BJ (cell line): ENCODE measurements around the gene CABP4. TPM values are rescaled to one million over a fixed set of nuclear protein-coding genes. Genes with fewer than 3 reads are reported as not detected.
"Not testable (repeated sequence)": the region's sequence is repeated elsewhere in the genome, so short reads cannot be mapped to it uniquely, and the experiment has no call there.

Experiments used
- CTCF ChIA-PET: fragments of 350-600 bp; formaldehyde crosslinking; extraction: SDS; loops from one replicate; lab custom pipeline; 2021; ENCODE audit warnings: antibody characterized with exemption, inconsistent platforms; lab: Yijun Ruan, JAX
- POLR2A ChIA-PET: fragments of 300-600 bp; sonication (Branson Sonifier 250); formaldehyde crosslinking; extraction: SDS; loops from one replicate; lab custom pipeline; 2021; ENCODE audit warnings: antibody characterized with exemption; lab: Charles Lee
- DNase-seq: peaks from one replicate; pipeline ENCODE4 v3.0.0-alpha.2; 2011; ENCODE audit warnings: low read depth
- H3K27me3 ChIP-seq: 2 replicates; pipeline ENCODE4 v1.6.0; 2011; ENCODE audit warnings: low read length; ENCODE audit not compliant: control insufficient read depth, insufficient read depth
- H3K36me3 ChIP-seq: 2 replicates; pipeline ENCODE4 v1.5.1; 2011; ENCODE audit warnings: low read length; ENCODE audit not compliant: control insufficient read depth, insufficient read depth
- H3K4me3 ChIP-seq: 2 replicates; pipeline ENCODE4 v1.5.1; 2011; ENCODE audit warnings: low read depth, mild to moderate bottlenecking, control low read depth, low read length
- polyA plus RNA-seq: library from polyadenylated mRNA; depleted of rRNA; stranded (reverse); fragments of >200 nt; gene quantifications from 2 replicates; pipeline ENCODE4 v1.2.3, GENCODE V29; 2011
- TF ChIP-seq, protein P1 (sequence below): IDR thresholded peaks from 2 replicates; pipeline ENCODE4 v1.5.1; 2011; ENCODE audit warnings: low read depth, mild to moderate bottlenecking, control low read depth, inconsistent platforms, low read length, moderate library complexity; ENCODE audit not compliant: insufficient read depth

The CABP4 gene
- polyA plus RNA-seq, 1 experiment: not detected

DNA sequence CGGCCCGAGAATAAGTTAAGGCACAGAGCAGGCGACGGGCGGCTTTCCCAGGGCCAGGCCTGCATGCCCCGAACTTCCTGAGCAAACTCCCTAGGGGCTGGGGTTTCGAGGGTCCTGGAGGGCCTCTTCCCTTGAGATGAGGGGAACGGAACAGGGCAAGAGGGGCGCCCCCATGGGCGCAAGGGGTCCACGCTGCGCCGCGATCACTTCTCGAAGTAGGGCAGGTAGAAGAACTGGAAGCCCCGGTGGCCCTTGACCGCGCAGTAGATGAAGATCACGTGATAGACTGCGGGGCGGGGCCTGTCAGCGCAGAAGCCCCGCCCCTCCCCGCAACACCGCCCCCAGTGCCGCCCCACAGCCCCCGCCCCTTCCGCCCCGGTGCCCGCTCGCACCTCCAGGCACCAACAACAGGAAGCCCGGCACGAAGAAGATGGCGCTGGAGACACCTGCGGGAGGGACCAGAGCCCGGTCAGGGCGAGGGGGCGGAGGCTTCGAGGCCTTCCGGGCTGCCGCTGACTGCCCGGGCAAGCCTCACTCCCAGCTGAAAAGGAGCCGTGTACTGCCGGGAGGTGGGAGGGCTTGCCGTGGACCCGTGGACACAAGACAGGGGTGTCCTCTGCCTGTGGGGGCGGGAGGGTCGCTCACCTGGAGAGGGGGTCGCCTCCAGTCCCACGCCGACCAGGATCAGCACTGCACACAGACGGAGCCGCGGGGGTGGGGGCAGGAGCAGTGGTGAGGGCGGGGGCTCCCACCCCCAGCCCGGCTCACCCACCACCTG, 9.4 kb downstream of the CABP4 start:
- TF ChIP-seq, protein P1, sequence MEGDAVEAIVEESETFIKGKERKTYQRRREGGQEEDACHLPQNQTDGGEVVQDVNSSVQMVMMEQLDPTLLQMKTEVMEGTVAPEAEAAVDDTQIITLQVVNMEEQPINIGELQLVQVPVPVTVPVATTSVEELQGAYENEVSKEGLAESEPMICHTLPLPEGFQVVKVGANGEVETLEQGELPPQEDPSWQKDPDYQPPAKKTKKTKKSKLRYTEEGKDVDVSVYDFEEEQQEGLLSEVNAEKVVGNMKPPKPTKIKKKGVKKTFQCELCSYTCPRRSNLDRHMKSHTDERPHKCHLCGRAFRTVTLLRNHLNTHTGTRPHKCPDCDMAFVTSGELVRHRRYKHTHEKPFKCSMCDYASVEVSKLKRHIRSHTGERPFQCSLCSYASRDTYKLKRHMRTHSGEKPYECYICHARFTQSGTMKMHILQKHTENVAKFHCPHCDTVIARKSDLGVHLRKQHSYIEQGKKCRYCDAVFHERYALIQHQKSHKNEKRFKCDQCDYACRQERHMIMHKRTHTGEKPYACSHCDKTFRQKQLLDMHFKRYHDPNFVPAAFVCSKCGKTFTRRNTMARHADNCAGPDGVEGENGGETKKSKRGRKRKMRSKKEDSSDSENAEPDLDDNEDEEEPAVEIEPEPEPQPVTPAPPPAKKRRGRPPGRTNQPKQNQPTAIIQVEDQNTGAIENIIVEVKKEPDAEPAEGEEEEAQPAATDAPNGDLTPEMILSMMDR: no peak
- ChIA-PET POLR2A (no interaction called here), CTCF (no interaction called here)
- no peaks in the 10 kb centered on the region for H3K27me3 ChIP-seq
- H3K4me3 ChIP-seq: peak overlapping the region; percentile 71
- DNase-seq: no peak
- H3K36me3 ChIP-seq: no peaks in the 10 kb centered on the region; the same call in 1 of the 2 replicates

DNA sequence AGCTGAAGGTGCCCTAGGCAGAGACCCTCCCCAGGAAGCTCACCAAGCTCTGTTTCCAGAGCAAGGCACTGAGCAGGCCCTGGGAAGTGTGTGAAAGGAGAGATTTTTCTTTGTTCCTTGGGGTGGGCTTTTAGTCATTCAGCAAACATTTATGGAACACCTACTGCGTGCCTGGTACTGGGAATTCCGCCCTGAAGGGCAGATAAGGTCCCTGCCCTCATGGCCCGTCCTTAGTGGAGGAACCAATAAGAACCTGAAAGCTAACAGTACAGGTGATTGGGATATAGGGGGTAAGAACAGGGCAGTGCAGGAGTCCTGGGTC, 10.0 kb downstream of the CABP4 start:
- POLR2A ChIA-PET: no interaction called here
- TF ChIP-seq, protein P1: no peak
- Histone ChIP-seq H3K27me3 (no peaks in the 10 kb centered on the region), H3K36me3 (no peaks in the 10 kb centered on the region; the same call in 1 of the 2 replicates), H3K4me3 (peak overlapping the region; percentile 71)
- CTCF ChIA-PET: no interaction called here
- DNase-seq: no peak

DNA sequence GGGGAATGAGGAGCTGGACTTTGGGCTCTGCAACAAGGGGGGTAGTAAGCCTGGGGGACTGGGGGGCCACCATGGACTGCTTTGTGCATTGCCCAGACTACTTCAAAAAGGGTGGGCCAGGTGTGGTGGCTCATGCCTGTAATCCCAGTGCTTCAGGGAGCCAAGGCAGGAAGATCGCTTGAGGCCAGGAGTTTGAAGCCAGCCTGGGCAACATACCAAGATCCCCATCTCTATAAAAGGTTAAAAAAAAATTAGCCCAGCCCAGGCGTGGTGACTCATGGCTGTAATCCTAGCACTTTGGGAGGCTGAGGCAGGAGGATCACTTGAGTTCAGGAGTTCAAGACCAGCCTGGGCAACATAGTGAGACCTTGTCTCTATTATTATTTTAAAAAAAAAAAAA, 10.4 kb downstream of the CABP4 start:
- DNase-seq, POLR2A ChIA-PET, H3K4me3 ChIP-seq, H3K27me3 ChIP-seq, H3K36me3 ChIP-seq: not testable (repeated sequence)
- CTCF ChIA-PET: interaction anchor here (0.6 to 0.7 kb wide), 2 partner anchors 82 to 114 kb away, joined by 3 to 4 read pairs; no protein-coding TSS in a partner anchor

DNA sequence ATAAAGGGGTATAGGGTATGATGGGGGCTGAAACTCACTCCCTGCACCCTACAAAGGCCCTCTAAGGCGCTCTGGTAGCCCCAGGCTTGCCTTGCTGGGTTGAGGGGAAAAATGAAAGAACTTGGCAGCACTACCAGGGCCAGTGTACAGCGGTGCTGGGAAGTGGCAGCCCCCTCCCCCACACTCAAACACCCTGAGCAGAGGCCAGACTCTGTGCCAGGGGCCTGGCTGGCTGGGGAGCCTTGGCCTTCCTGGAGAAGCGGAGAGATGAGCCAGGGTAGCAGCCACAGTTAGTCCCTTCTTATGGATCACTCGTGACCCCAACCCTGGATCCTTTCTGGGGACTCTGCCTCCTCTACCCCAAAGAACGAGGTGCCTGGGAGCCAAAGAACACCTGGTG, 11.2 kb downstream of the CABP4 start:
- TF ChIP-seq, protein P1: no peak
- CTCF ChIA-PET: interaction anchor here (0.6 to 0.7 kb wide), 2 partner anchors 83 to 115 kb away, joined by 3 to 4 read pairs; no protein-coding TSS in a partner anchor
- Histone ChIP-seq H3K27me3 (no peaks in the 10 kb centered on the region), H3K4me3 (no peak overlapping the region), H3K36me3 (no peaks in the 10 kb centered on the region; the same call in 1 of the 2 replicates)
- POLR2A ChIA-PET: no interaction called here
- DNase-seq: no peak

DNA sequence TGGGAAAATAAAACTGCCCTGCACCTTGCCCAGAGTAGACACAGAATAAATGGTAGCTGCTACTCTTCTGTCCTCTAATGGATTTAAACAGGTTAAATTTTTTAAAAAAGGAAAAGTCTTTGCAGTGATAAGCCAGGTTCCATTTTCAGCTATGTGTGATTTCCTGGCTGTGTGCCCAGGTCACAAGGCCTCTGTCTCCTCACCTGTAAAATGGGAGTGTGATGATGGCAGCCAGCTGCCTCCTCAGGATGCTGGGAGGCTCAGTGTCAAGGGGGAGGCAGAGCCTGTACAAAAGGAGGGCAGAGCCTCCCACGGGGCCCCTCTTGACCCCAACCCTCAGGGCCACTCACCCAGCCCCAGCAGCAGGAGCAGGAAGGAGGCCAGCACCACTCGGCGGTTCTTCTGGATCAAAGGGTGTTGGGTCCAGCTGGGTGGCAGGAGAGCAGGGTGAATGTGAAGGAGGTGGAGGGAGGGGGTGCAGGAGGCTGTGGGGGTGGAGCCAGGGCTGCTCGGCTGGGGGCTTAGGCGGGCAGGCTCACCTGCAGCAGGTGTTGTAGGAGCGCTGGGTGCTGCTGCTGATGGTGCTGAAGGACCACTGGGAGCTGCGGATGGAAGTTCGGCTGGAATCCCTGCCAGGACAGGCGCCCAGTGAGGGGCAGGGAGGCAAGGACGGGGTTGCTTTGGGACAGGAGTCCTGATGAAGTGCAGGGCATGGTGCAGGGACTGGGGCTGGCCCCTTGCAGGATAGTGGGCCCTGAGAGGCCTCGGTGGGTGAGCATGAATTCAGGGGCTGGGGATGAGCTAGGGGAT, 12.0 kb downstream of the CABP4 start:
- Histone ChIP-seq H3K4me3 (no peak overlapping the region), H3K27me3 (no peaks in the 10 kb centered on the region), H3K36me3 (no peaks in the 10 kb centered on the region; the same call in 1 of the 2 replicates)
- no peak for DNase-seq
- ChIA-PET POLR2A (no interaction called here), CTCF (interaction anchor here (0.7 to 0.9 kb wide), 3 partner anchors 38 to 683 kb away, joined by 3 read pairs; partner anchors contain the start of gene PPP1CA)
- TF ChIP-seq, protein P1: no peak
